OCI-LY3 (cell line): ENCODE data around the gene MYO1E.

ENCODE experiments used
- H2AFZ ChIP-seq: fragments of 200-600, 300-600 bp; shearing (Covaris generic); 2 replicates; pipeline ENCODE4 v1.6.0; 2014; ENCODE audit warnings: antibody characterized with exemption, low read depth, low read length
- H3K27ac ChIP-seq: fragments of 200-600, 300-600 bp; sonication (generic); 2 replicates; pipeline ENCODE4 v1.5.1; 2014; ENCODE audit warnings: mild to moderate bottlenecking, low read length, moderate library complexity, mixed read lengths
- H3K27me3 ChIP-seq: fragments of 200-600, 300-600 bp; sonication (generic); 2 replicates; pipeline ENCODE4 v1.6.1; 2014; ENCODE audit warnings: low read depth, low read length, mixed read lengths
- H3K36me3 ChIP-seq: fragments of 200-600, 300-600 bp; sonication (generic); replicated peaks from 2 replicates; pipeline ENCODE3; 2014; ENCODE audit warnings: low read depth, low read length, mixed read lengths
- H3K4me1 ChIP-seq: fragments of 300-600, 200-600 bp; sonication (generic); 2 replicates; pipeline ENCODE4 v1.6.1; 2014; ENCODE audit warnings: low read length, mixed read lengths
- H3K4me2 ChIP-seq: fragments of 200-600, 300-600 bp; sonication (generic); 2 replicates; pipeline ENCODE4 v1.6.1; 2014; ENCODE audit warnings: low read length, mixed read lengths
- H3K4me3 ChIP-seq: fragments of 300-600, 200-600 bp; sonication (generic); 2 replicates; pipeline ENCODE4 v1.5.1; 2014; ENCODE audit warnings: antibody characterized with exemption, mild to moderate bottlenecking, low read length, moderate library complexity
- H3K79me2 ChIP-seq: fragments of 300-600, 200-600 bp; shearing (Covaris generic); 2 replicates; pipeline ENCODE4 v1.6.1; 2014; ENCODE audit warnings: mild to moderate bottlenecking, low read length, mixed read lengths
- H3K9ac ChIP-seq: fragments of 300-600, 200-600 bp; shearing (Covaris generic); 2 replicates; pipeline ENCODE4 v1.6.0; 2014; ENCODE audit warnings: mild to moderate bottlenecking, low read length, moderate library complexity
- H3K9me3 ChIP-seq: fragments of 200-600, 300-600 bp; shearing (Covaris generic); 2 replicates; pipeline ENCODE4 v1.6.1; 2014; ENCODE audit warnings: low read length, mixed read lengths; ENCODE audit not compliant: insufficient read depth
- H4K20me1 ChIP-seq: fragments of 200-600, 300-600 bp; sonication (generic); 2 replicates; pipeline ENCODE4 v1.6.1; 2016; ENCODE audit warnings: low read length, mixed read lengths; ENCODE audit not compliant: insufficient read depth
- CTCF ChIP-seq: fragments of 200-600, 300-600 bp; sonication (generic); IDR thresholded peaks from 2 replicates; pipeline ENCODE4 v1.5.1; 2014; ENCODE audit warnings: antibody characterized with exemption, low read length, low read depth
- EZH2phosphoT487 ChIP-seq: fragments of 200-600 bp; shearing (Covaris generic); IDR thresholded peaks from 2 replicates; pipeline ENCODE4 v1.6.1; 2018; ENCODE audit warnings: antibody characterized with exemption, mixed run types, low read depth

Gene MYO1E

GRCh38 chr15:59315914-59316451 lies 56.7 kb downstream of the MYO1E start:
- H3K9ac ChIP-seq = no peak overlapping the region
- no peaks in the 10 kb centered on the region for H3K27me3 ChIP-seq
- no peak overlapping the region for H3K27ac ChIP-seq
- peaks cover 6% of the 10 kb centered on the region for H3K79me2 ChIP-seq
- TF ChIP-seq CTCF (no peak), EZH2phosphoT487 (no peak)
- no peak overlapping the region for H2AFZ ChIP-seq
- no peaks in the 10 kb centered on the region for H4K20me1 ChIP-seq
- peaks cover 35% of the 10 kb centered on the region for H3K4me1 ChIP-seq
- H3K4me2 ChIP-seq = no peak overlapping the region
- H3K36me3 ChIP-seq = no peaks in the 10 kb centered on the region
- H3K4me3 ChIP-seq = no peak overlapping the region
- H3K9me3 ChIP-seq = no peaks in the 10 kb centered on the region

DNA sequence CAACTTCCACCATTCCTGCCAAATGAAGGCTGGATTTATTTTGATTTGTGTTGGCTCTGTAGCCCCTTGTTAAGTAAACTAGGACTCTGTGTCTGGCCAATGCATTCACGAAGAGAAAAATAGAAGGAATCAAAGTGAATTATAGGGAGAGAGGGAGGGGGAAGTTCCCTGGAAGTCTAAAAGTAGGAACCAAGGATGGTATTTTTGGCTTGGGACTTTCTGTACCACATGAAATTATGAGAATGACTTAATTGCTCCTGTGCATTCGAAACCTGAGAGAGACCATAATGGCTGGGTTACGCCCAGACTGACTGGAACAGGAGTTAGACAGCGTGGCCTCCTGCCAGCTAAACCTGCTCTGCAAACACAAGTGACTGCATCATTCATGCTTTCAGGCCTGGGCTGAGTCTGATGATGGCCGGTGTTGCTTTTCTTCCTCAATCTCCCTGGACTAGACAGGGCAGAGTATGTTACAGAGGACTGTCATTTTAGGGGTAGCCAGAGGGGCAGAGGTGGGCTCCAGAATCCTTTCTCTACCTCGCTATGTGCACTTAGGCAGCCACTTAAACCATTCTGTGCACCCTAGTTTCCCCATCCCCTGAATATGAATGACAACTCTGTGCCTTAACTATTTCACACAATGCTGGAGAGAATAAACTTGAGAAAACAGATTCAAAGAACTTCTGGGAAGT lies 58.9 kb downstream of the MYO1E start:
- TF ChIP-seq EZH2phosphoT487 (no peak), CTCF (no peak)

GRCh38 chr15:59312205-59312604 lies 60.5 kb downstream of the MYO1E start:
- peaks cover 5% of the 10 kb centered on the region; the same call in 1 of the 2 replicates for H4K20me1 ChIP-seq
- H2AFZ ChIP-seq = no peak overlapping the region
- no peak overlapping the region for H3K27ac ChIP-seq
- no peaks in the 10 kb centered on the region for H3K9me3 ChIP-seq
- H3K36me3 ChIP-seq = no peaks in the 10 kb centered on the region
- no peak for TF ChIP-seq EZH2phosphoT487
- TF ChIP-seq CTCF = no peak
- peak overlapping the region; percentile 23 for H3K4me3 ChIP-seq
- H3K4me2 ChIP-seq = peak overlapping the region; percentile 59
- peaks cover 35% of the 10 kb centered on the region for H3K4me1 ChIP-seq
- no peaks in the 10 kb centered on the region for H3K27me3 ChIP-seq
- H3K9ac ChIP-seq = no peak overlapping the region
- H3K79me2 ChIP-seq = peaks cover 6% of the 10 kb centered on the region; the same call in 1 of the 2 replicates

More for the DNA sequence above, 58.9 kb downstream of the MYO1E start:
- H3K9me3 ChIP-seq = no peaks in the 10 kb centered on the region
- H3K27me3 ChIP-seq = no peaks in the 10 kb centered on the region
- no peak overlapping the region for H2AFZ ChIP-seq
- H3K36me3 ChIP-seq = no peaks in the 10 kb centered on the region
- no peak overlapping the region; the same call in 1 of the 2 replicates for H3K27ac ChIP-seq
- H3K9ac ChIP-seq = peak overlapping the region; percentile 20; the same call in 1 of the 2 replicates
- peak overlapping the region; percentile 11; the same call in 1 of the 2 replicates for H3K4me3 ChIP-seq
- H3K4me1 ChIP-seq = peaks cover 35% of the 10 kb centered on the region
- H3K79me2 ChIP-seq = peaks cover 6% of the 10 kb centered on the region; the same call in 1 of the 2 replicates
- H3K4me2 ChIP-seq = peak overlapping the region; percentile 64
- peaks cover 5% of the 10 kb centered on the region; the same call in 1 of the 2 replicates for H4K20me1 ChIP-seq

DNA sequence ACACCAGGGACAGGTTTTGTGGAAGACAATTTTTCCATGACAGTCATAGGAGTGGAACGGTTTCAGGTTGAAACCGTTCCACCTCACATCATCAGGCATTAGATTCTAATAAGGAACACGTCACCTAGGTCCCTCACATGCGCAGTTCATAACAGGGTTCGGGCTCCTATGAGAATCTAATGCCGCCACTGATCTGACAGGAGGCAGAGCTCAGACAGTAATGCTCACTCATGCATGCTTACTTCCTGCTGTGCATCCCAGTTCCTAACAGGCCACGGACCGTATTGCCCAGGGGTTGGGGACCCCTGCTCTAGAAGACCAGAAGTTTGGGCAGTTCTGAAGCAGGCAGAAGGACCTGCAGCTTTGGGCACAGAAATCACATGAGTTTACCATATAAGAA lies 61.5 kb downstream of the MYO1E start:
- no peaks in the 10 kb centered on the region for H3K9me3 ChIP-seq
- no peak overlapping the region for H3K9ac ChIP-seq
- H3K36me3 ChIP-seq = no peaks in the 10 kb centered on the region
- no peaks in the 10 kb centered on the region for H3K27me3 ChIP-seq
- no peak overlapping the region for H3K4me3 ChIP-seq
- no peak overlapping the region for H3K4me2 ChIP-seq
- no peak overlapping the region for H2AFZ ChIP-seq
- H3K27ac ChIP-seq = no peak overlapping the region
- peaks cover 37% of the 10 kb centered on the region for H3K4me1 ChIP-seq
- H4K20me1 ChIP-seq = peaks cover 5% of the 10 kb centered on the region; the same call in 1 of the 2 replicates
- TF ChIP-seq EZH2phosphoT487 (no peak), CTCF (no peak)
- H3K79me2 ChIP-seq = peaks cover 6% of the 10 kb centered on the region; the same call in 1 of the 2 replicates
